PC-3 (cell line): ENCODE results near the gene SMAD5. TPM values are rescaled to one million over a fixed set of nuclear protein-coding genes. Genes with fewer than 3 reads are reported as not detected.

Experiments
- ATAC-seq: fragments of 200-7000 bp; cut with Tn5 transposase; 2 replicates; pipeline ENCODE4 v1.9.1; 2020; ENCODE audit warnings: mild to moderate bottlenecking, moderate library complexity
- BruUV-seq: library from RNA; stranded (reverse); fragments of 400-500 nt; replicated peaks from 2 replicates; lab custom pipeline; 2021; lab: Mats Ljungman, UMichigan
- CTCF ChIA-PET: fragments of 300-600 bp; sonication (Branson Sonifier 250); formaldehyde crosslinking; loops from one replicate; lab custom pipeline; 2022; ENCODE audit warnings: antibody characterized with exemption; lab: Charles Lee
- POLR2A ChIA-PET: fragments of 300-600 bp; sonication (Branson Sonifier 250); formaldehyde crosslinking; loops from one replicate; lab custom pipeline; 2022; ENCODE audit warnings: antibody characterized with exemption; ENCODE audit not compliant: unreplicated experiment; lab: Charles Lee
- DNase-seq: peaks from one replicate; pipeline ENCODE4 v3.0.0-alpha.2; 2015
- H2AFZ ChIP-seq: fragments of 300-600 bp; sonication (generic); 2 replicates; pipeline ENCODE4 v1.6.0; 2016; ENCODE audit warnings: antibody characterized with exemption, low read length
- H3F3A ChIP-seq: fragments of 300-600 bp; sonication (generic); one replicate; pipeline ENCODE4 v1.6.0; 2017; ENCODE audit warnings: antibody characterized with exemption, low read length, control low read depth, mild to moderate bottlenecking; ENCODE audit not compliant: unreplicated experiment
- H3K27ac ChIP-seq: fragments of 300-600 bp; sonication (generic); 2 replicates; pipeline ENCODE4 v1.5.1; 2016; ENCODE audit warnings: mild to moderate bottlenecking, low read length
- H3K27me3 ChIP-seq: fragments of 300-600 bp; sonication (generic); 2 replicates; pipeline ENCODE4 v1.6.1; 2016; ENCODE audit warnings: low read length, mixed read lengths
- H3K36me3 ChIP-seq: fragments of 300-600 bp; sonication (generic); 2 replicates; pipeline ENCODE4 v1.6.1; 2016; ENCODE audit warnings: low read depth, mixed run types, low read length, mixed read lengths
- H3K4me1 ChIP-seq: fragments of 300-600 bp; sonication (generic); 2 replicates; pipeline ENCODE4 v1.5.1; 2016; ENCODE audit warnings: low read length; ENCODE audit not compliant: insufficient read depth
- H3K4me2 ChIP-seq: fragments of 300-600 bp; sonication (generic); 2 replicates; pipeline ENCODE4 v1.6.0; 2016; ENCODE audit warnings: low read length
- H3K4me3 ChIP-seq: fragments of 300-600 bp; sonication (generic); 2 replicates; pipeline ENCODE4 v1.5.1; 2016; ENCODE audit warnings: mild to moderate bottlenecking, low read length, mixed read lengths
- H3K79me2 ChIP-seq: fragments of 300-600 bp; sonication (generic); 2 replicates; pipeline ENCODE4 v1.6.1; 2017; ENCODE audit warnings: low read length, mixed read lengths
- H3K9ac ChIP-seq: fragments of 300-600 bp; sonication (generic); 2 replicates; pipeline ENCODE4 v1.6.0; 2016; ENCODE audit warnings: mild to moderate bottlenecking, low read length
- H3K9me2 ChIP-seq: fragments of 300-600 bp; sonication (generic); replicated peaks from 2 replicates; pipeline ENCODE4 v1.6.1; 2016; ENCODE audit warnings: mixed run types, low read length, mixed read lengths
- H3K9me3 ChIP-seq: fragments of 300-600 bp; sonication (generic); 2 replicates; pipeline ENCODE4 v1.6.1; 2016; ENCODE audit warnings: low read length, mixed read lengths
- H4K20me1 ChIP-seq: fragments of 300-600 bp; sonication (generic); 2 replicates; pipeline ENCODE4 v1.6.1; 2016; ENCODE audit warnings: low read length, mixed read lengths
- EZH2 ChIP-seq: fragments of 300-600 bp; sonication (generic); IDR thresholded peaks from one replicate; pipeline ENCODE4 v1.6.1; 2017; ENCODE audit warnings: antibody characterized with exemption, mild to moderate bottlenecking, low read length; ENCODE audit not compliant: unreplicated experiment
- EZH2phosphoT487 ChIP-seq: fragments of 300-600 bp; sonication (generic); IDR thresholded peaks from 2 replicates; pipeline ENCODE4 v1.6.1; 2018; ENCODE audit warnings: mild to moderate bottlenecking, antibody characterized with exemption, low read length, borderline replicate concordance
- intact Hi-C: fragments of 100-400 bp; cut with micrococcal nuclease; formaldehyde crosslinking; loops from 2 replicates; pipeline ENCODE4 v1.9.0; 2023
- total RNA-seq: library from RNA; depleted of rRNA; stranded (reverse); fragments of >200 nt; gene quantifications from 2 replicates; pipeline ENCODE4 v1.2.3, GENCODE V29; 2014
- TF ChIP-seq, protein P1 (sequence below): fragments of 300-600 bp; sonication (generic); conservative IDR thresholded peaks from 2 replicates; pipeline ENCODE4 v1.5.1; 2017; ENCODE audit warnings: antibody characterized with exemption, low read depth, mild to moderate bottlenecking, low read length

Gene SMAD5
- total RNA-seq, 1 experiment from 2014 or later, result 28.5 TPM

- DNase-seq (no peak), ATAC-seq (no peak)
- H3K4me1 ChIP-seq, result peaks cover 21% of the 10 kb centered on the region
- no peaks in the 10 kb centered on the region for H3K9me2 ChIP-seq
- H3F3A ChIP-seq, result peaks cover 4% of the 10 kb centered on the region
- H3K4me2 ChIP-seq, result no peak overlapping the region
- H3K27ac ChIP-seq, result no peak overlapping the region
- BruUV-seq, result no TSS peak
- H3K36me3 ChIP-seq, result no peaks in the 10 kb centered on the region
- CTCF ChIA-PET, result no interaction called here
- no peak overlapping the region for H3K9ac ChIP-seq
- H3K27me3 ChIP-seq, result no peaks in the 10 kb centered on the region
- no peak overlapping the region for H3K4me3 ChIP-seq
- H2AFZ ChIP-seq, result no peak overlapping the region
- TF ChIP-seq, protein P1, sequence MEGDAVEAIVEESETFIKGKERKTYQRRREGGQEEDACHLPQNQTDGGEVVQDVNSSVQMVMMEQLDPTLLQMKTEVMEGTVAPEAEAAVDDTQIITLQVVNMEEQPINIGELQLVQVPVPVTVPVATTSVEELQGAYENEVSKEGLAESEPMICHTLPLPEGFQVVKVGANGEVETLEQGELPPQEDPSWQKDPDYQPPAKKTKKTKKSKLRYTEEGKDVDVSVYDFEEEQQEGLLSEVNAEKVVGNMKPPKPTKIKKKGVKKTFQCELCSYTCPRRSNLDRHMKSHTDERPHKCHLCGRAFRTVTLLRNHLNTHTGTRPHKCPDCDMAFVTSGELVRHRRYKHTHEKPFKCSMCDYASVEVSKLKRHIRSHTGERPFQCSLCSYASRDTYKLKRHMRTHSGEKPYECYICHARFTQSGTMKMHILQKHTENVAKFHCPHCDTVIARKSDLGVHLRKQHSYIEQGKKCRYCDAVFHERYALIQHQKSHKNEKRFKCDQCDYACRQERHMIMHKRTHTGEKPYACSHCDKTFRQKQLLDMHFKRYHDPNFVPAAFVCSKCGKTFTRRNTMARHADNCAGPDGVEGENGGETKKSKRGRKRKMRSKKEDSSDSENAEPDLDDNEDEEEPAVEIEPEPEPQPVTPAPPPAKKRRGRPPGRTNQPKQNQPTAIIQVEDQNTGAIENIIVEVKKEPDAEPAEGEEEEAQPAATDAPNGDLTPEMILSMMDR, result no peak
- TF ChIP-seq EZH2, result no peak
- TF ChIP-seq EZH2phosphoT487, result no peak
- POLR2A ChIA-PET, result no interaction called here
- H3K9me3 ChIP-seq, result no peaks in the 10 kb centered on the region
- H4K20me1 ChIP-seq, result no peaks in the 10 kb centered on the region
- intact Hi-C loops, result no loop called here
- H3K79me2 ChIP-seq, result peaks cover 8% of the 10 kb centered on the region
These were observed 4.2 kb upstream of the SMAD5 start for GRCh38 chr5:136128481-136128880.

GRCh38 chr5:136129445-136129844 is 3.2 kb upstream of the SMAD5 start:
- CTCF ChIA-PET, result no interaction called here
- BruUV-seq, result no TSS peak
- Histone ChIP-seq H3K9me3 (no peaks in the 10 kb centered on the region), H3K9ac (no peak overlapping the region), H3K9me2 (no peaks in the 10 kb centered on the region), H3K27me3 (no peaks in the 10 kb centered on the region), H3K4me2 (no peak overlapping the region), H3K36me3 (no peaks in the 10 kb centered on the region), H2AFZ (no peak overlapping the region), H4K20me1 (peaks cover 4% of the 10 kb centered on the region; the same call in 1 of the 2 replicates), H3K27ac (no peak overlapping the region), H3F3A (no peaks in the 10 kb centered on the region), H3K79me2 (peaks cover 17% of the 10 kb centered on the region), H3K4me1 (peaks cover 15% of the 10 kb centered on the region), H3K4me3 (no peak overlapping the region)
- TF ChIP-seq, protein P1, result no peak
- TF ChIP-seq EZH2, result no peak
- no peak for TF ChIP-seq EZH2phosphoT487
- POLR2A ChIA-PET, result no interaction called here
- intact Hi-C loops, result no loop called here
- ATAC-seq (no peak), DNase-seq (no peak)

DNA sequence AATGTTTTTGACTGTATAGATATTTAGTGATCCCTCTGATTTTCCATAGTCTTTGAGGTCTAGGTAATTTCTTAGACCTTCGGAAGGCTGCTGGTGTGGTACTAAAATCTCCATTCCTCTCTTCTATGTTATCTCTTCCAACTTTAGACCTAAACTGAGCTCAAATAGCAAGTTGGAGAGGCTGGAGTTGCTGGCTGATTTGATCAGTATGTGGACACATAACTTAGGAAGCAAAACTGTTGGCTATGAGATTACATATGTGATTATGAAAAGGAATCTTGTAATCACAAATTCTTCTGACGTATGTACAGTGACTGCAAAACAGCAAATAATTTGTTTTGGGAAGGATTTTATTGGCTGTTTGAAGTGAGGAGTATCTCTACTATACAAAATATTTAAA is 2.1 kb upstream of the SMAD5 start:
- H3K9ac ChIP-seq, result no peak overlapping the region
- H3K79me2 ChIP-seq, result peaks cover 29% of the 10 kb centered on the region
- POLR2A ChIA-PET, result no interaction called here
- TF ChIP-seq, protein P1, result no peak
- TF ChIP-seq EZH2phosphoT487 (no peak), EZH2 (no peak)
- no peak overlapping the region for H2AFZ ChIP-seq
- peaks cover 18% of the 10 kb centered on the region for H3K4me1 ChIP-seq
- CTCF ChIA-PET, result no interaction called here
- ATAC-seq (no peak), DNase-seq (no peak)
- H3K4me3 ChIP-seq, result no peak overlapping the region
- peaks cover 13% of the 10 kb centered on the region for H4K20me1 ChIP-seq
- intact Hi-C loops, result no loop called here
- no peaks in the 10 kb centered on the region for H3F3A ChIP-seq
- no peaks in the 10 kb centered on the region for H3K9me3 ChIP-seq
- no peaks in the 10 kb centered on the region for H3K27me3 ChIP-seq
- H3K4me2 ChIP-seq, result no peak overlapping the region
- H3K9me2 ChIP-seq, result no peaks in the 10 kb centered on the region
- no TSS peak for BruUV-seq
- no peak overlapping the region for H3K27ac ChIP-seq
- H3K36me3 ChIP-seq, result no peaks in the 10 kb centered on the region; the same call in 1 of the 2 replicates
